Stimulated activated CD4-positive, alpha-beta T cell treated with anti-CD3 and anti-CD28 coated beads, TNF-alpha, amount 100 ng/mL, for 48 hours (primary cell): Measurements from ENCODE around the gene FLG.
"Not testable (repeated sequence)": the region's sequence is repeated elsewhere in the genome, so short reads cannot be mapped to it uniquely, and the experiment has no call there.

Experiments used
- DNase-seq, 3 donors: peaks; one replicate each; pipeline ENCODE4 v3.0.0-alpha.2; 2020; ENCODE audit warnings: low read depth in 3 of 3

The FLG gene

DNA sequence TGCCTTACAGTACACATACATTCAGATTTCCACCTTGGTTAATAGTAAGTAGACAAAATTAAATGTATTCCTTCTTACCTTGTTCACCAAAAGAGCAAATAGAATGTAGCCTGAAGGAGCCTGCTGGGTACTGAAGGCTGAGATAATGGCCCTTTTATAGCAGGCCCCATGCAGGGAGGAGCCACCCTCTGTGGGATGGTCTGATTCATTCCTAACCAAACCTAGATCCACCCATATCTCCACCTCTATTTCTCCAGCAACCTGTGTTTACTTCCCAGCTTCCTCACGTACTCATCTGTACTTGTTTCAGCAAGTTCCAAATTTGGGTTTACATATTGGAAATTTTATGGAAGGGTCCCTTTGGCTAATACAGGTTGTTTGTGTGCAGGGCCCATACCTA is at the start of gene FLG:
FLG (minus strand) TSS at position 129 of the 400 bp plus-strand sequence. CDS start 9,783 bp downstream, outside the sequence.
- no peak for DNase-seq

DNA sequence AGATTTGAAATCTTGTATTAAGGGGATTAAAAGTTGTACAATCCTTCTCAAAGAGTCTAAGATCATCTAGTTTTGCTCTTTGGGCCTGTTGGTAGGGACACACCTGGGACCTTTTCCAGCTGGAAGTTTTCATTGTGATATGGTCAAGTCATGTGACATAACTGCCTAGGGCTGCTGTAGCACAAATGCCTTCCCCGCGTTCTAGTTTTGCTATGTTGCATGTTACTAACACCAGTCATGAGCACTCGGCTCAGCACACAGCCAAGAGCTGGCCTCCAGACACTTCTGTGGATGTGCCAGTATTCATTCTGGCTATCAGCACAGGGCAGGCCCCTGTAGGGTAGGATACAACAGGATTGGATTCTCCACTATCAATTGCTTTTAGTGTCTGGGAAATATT is 49.4 kb upstream of the FLG start:
- no peak for DNase-seq

DNA sequence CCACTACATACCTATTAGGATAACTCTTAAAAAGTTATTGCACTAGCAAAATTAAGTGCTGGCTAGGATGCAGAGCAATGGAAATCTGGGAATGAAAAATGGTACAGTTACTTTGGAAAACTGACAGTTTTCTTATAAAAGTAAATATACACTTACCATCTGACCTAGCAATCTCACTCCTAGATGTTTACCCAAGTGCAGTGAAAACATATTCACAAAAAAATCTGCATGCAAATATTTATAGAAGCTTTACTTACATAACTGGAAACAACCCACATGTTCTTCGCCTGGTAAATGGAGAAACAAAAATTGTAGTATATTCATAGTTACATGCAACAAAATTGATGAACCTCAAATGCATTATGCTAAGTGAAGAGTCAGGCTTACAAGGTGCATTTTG is 47.6 kb upstream of the FLG start:
- DNase-seq: no peak

DNA sequence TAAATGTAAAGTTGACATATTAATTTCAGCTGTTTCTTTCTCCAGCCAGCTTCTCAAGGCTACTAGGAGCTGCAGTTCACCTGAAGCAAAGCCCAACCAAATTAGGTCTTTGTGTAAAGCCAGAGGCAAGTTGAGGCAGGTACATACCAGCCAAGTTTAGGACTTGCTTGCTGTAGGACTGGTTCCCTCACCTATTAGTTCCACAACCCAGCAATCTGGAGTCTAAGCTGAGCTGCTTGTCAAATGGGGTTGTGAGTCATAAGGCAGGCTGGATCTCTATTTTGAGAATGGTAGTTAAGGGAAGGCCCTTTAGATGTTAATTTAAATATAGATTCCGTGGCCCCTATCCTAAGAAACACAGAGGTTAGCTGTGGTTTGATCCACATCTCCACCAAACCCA is 42.4 kb upstream of the FLG start:
- no peak for DNase-seq

DNA sequence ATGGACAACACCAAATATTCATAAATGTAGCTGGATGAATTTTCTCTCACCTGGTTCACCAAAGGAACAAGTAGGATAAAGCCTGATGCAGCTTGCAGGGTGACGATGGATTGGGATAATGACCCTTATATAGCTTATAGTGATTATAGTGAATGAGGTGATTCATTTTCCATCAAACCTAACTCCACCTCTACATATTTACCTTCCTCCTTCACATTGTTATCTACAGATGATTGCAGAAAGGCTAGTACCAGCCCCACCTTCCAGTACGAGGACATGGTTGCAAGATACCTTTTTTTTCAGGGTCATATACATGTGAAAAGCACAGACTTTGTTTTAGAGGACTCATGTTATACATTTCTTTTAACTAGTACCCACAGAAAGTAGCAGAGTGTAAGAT is 34.9 kb upstream of the FLG start, which contains the start of gene FLG2:
FLG2 (minus strand) TSS at position 101 of the 400 bp plus-strand sequence. CDS start 1,122 bp downstream, outside the sequence.
- DNase-seq: no peak

DNA sequence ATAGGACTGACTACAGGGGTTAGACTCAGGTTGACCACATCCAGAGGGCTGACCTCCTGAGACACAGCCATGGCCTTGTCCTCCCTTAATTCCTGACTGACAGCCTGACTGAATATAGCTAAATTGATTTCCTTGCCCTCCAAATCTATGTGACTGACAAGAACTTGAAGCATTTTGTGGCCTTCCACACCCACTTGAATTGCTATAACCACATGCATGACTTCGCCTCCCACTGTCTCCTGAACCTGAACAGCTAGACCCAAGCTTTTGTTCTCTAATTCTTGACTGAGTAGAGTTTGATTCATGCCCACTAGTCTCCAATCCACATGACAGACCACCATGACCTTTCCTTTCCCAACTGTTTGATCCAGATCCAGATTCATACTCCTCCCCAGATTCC is 31.7 kb upstream of the FLG start:
- no peak for DNase-seq

DNA sequence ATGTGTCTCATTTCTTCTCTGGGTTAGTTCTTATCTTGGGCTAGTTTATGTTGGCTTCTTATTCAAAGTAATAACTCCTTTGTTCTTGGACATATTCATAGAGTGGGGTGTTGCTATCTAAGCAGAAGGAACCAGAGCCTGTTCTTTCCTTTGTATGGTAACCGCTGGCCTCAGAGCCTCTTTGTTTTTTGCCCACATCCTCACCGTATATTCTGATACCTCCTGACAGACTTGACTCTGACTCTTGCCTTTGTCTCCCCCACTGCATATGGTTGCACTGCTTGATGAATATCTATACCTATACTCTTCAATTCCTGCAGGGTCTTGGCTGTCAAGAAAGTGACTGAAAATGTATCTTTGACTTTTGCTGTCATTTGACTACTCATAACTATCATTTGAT is 24.6 kb upstream of the FLG start:
- DNase-seq: no peak

DNA sequence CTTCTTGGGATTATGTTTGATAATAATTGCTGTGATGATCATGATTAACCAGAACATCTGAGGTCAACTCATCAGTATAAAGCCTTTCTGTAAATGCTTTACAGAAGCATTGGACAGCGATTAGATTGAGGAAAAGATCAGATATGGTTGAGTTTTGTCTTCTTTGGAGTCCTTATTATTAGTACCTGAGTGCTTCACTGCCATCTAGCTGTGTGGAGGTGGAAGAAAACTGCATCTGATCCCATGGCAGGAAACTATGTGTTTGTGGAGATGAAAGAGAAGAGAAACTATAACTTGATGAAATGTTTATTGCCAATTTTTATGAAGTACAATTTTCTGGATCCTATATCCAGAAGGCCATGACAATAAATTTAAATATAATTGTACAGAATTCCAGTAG is 23.4 kb upstream of the FLG start:
- DNase-seq: no peak

DNA sequence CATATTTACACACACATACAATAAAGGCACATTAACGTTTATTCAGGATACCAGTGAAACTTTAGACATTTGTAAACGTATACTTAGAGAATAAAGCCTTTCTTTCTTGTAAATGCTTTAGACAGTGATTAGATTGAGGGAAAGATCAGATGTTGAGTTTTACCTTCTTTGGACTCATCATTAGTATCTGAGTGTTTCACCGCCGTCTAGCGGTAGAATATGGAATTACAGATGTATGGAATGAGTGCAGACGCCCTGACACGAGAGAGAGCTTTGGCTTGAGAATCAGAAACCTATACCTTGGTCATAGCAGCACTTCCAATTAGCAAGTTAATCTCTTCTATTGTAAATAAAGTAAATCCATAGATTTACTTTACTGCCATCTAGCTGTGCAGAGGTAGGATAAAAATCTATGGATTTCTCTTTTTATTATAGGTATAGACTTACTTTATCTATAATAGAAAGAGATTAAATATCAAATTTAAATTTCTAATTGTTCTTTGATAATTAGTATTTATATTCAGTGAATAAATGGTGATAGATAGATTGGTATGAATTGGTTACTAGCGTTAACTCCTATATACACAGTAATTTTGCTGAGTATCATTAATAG is 22.2 kb upstream of the FLG start:
- peak; percentile 2 to 33 (median 25) for DNase-seq

DNA sequence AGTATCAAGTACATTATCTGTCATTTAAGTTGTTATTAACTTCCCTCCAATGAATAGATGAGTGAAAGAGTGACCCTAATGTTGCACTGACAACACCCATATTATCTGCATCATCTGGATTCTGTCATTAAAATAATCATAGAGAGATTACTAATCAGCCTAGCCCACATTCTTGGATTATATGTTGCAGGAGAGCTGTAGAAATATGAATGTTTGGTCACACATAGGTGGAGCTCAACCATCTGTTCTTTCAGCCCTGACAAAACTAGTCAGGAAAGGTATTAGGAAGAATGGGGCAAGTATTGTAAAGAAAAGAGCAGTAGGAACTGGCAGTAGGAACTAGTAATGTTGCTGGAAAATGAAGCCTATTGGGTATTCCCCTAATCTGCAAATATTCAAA is 19.4 kb upstream of the FLG start:
- no peak for DNase-seq

DNA sequence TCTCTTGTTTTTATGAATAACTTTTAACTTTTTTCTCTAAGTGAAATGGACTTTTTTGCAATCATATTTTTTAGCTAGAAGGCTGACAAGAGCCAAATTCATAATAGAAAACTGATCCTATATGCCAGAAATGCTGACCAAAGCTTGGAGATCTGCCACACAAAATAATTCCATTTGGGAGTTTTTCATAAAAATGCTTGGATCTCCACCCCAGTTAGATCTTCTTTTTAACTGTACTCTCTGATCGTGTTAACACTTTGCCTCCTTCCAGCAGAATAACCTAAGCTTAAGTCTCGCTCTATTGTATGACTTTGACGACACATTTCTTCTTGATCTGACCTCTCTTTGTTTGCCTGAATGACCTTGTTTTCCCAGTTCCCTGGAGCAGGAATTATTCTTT is 18.0 kb upstream of the FLG start:
- no peak for DNase-seq

DNA sequence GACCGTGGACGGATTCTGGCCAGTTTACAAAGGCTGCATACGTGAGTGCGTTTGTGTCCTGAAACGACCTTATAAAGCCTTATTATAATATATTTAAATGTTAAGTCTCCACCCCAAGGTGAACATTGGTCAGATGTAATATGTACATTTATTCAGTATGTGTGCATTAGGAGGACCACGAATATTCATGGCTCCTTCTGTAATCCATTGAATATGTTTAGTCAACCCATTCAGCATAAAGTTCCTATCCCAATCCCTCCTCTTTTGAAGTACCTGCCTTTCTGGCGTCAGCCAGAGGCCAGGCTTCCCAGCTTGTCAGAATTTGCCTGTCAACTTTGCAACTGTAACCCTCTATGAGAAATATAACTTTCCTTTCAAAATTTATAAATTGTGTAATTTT is 10.4 kb upstream of the FLG start:
- DNase-seq: no peak

DNA sequence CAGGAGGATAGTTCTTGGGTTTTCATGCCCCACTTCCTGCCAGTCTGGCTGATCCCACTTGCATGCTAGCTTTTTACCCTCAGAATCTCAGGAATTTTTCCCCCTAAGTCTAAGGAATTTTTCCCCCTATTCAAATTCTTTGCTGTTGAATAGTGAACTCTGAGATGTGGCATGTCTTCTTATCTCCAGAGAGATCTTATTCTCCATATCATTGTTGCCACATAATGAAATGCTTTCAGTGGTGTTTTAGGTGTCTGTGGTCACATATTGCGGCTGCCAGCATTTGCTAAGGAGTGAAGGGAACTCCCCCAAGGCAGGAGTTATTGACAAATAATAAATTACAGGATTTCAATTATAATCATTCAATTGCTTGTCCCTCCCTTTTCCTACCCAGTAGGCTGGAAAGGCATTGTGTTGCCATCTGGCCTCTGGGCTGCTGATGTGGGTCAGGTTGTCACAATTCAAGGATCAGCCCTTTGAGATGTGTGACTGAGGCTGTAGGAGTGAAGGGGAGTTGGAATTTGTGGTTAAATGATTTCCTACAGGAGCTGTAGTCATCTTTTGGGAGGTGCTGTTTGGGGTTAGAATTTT is 3.9 kb upstream of the FLG start:
- DNase-seq: no peak

DNA sequence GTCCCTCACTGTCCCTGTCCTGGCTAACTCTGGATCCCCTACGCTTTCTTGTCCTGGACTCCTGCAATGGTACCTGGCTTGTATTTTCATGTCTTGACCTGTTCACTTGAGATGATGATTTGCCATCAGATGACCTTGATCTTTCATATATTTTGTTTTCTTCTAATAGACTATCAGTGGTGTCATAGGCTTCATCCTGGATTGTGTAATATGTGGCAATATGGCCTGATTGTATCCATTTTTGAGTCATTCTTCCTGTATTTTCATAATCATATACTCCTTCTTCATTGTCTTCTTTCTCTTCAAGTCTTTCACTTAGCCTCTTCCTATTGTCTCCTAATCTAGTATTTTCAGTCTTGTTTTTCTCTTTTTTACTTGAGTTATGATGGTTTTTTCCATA is 11.1 kb downstream of the FLG start:
- DNase-seq: no peak

DNA sequence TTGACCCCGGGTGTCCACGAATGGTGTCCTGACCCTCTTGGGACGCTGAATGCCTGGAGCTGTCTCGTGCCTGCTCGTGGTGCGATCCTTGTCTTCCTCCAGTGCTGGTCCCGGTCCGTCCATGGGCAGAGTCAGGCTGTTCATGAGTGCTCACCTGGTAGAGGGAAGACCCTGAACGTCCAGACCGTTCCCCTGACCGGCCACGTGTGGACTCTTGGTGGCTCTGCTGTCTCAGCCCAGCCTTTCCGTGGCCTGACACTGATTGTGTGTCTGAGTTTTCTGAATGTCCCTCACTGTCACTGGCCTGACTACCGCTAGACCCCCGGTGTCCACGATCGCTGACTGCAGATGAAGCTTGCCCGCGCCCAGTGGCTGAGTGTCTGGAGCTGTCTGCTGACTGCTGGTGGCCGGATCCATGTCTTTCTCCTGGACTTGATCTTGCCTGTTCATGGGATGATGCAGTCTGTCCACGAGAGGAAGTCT is 11.7 kb downstream of the FLG start:
- no peak for DNase-seq

DNA sequence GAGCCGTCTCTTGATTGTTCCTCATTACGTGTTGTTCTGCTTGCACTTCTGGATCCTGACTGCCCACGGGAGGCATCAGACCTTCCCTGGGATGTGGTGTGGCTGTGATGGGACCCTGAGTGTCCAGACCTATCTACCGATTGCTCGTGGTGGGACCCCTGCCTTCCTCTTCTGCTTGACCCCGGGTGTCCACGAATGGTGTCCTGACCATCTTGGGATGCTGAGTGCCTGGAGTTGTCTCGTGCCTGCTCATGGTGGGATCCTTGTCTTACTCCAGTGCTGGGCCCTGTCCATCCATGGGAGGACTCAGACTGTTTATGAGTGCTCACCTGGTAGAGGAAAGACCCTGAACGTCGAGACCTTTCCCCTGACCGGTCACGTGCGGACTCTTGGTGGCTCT is 12.9 kb downstream of the FLG start:
- not testable (repeated sequence) for DNase-seq

DNA sequence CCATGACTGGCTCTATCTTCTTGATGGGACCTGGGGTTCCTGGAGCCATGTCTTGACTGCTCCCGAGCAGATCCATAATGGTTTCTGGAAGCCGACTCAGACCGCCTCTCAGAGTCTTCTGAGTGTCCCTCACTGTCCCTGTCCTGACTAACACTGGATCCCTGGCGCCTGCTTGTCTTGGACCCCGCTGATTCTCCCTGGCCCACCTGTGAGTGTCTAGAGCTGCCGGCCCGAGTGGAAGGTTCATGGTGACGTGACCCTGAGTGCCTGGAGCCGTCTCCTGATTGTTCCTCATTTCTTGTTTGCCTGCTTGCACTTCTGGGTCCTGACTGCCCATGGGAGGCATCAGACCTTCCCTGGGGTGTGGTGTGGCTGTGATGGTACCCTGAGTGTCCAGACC is 15.1 kb downstream of the FLG start:
- DNase-seq: no peak

DNA sequence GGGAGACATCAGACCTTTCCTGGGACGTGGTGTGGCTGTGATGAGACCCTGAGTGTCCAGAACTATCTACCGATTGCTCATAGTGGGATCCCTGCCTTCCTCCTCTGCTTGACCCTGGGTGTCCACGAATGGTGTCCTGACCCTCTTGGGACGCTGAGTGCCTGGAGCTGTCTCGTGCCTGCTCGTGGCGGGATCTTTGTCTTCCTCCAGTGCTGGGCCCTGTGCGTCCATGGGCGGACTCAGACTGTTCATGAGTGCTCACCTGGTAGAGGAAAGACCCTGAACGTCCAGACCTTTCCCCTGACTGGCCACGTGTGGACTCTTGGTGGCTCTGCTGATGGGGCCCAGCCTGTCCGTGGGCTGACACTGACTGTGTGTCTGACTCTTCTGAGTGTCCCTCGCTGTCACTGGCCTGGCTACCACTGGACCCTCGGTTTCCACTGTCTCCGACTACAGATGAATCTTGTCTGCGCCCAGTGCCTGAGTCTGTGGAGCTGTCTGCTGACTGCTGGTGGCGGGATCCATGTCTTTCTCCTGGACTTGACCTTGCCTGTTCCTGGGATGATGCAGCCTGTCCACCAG is 15.6 kb downstream of the FLG start:
- not testable (repeated sequence) for DNase-seq

DNA sequence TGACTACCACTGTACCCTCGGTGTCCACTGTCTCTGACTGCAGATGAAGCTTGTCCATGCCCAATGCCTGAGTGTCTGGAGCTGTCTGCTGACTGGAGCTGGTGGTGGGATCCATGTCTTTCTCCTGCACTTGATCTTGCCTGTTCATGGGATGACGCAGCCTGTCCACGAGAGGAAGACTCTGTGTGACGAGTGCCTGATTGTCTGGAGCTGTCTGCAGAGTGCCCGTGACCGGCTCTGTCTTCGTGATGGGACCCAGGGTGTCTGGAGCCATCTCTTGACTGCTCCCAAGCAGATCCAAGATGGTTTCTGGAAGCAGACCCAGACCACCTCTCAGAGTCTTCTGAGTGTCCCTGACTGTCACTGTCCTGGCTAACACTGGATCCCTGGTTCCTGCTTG is 16.3 kb downstream of the FLG start:
- DNase-seq: not testable (repeated sequence)

DNA sequence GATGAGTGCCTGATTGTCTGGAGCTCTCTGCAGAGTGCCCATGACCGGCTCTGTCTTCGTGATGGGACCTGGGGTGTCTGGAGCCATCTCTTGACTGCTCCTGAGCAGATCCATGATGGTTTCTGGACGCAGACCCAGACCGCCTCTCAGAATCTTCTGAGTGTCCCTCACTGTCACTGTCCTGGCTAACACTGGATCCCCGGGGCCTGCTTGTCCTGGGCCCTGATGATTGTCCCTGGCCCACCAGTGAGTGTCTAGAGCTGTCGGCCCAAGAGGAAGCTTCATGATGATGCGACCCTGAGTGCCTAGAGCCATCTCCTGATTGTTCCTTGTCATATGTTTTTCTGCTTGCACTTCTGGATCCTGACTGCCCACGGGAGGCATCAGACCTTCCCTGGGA is 17.1 kb downstream of the FLG start:
- not testable (repeated sequence) for DNase-seq

DNA sequence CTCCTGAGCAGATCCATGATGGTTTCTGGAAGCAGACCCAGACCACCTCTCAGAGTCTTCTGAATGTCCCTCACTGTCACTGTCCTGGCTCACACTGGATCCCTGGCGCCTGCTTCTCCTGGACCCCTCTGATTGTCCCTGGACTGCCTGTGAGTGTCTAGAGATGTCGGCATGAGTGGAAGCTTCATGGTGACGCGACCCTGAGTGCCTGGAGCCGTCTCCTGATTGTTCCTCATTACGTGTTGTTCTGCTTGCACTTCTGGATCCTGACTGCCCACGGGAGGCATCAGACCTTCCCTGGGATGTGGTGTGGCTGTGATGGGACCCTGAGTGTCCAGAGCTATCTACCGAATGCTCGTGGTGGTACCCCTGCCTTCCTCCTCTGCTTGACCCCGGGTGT is 18.9 kb downstream of the FLG start:
- DNase-seq: not testable (repeated sequence)

DNA sequence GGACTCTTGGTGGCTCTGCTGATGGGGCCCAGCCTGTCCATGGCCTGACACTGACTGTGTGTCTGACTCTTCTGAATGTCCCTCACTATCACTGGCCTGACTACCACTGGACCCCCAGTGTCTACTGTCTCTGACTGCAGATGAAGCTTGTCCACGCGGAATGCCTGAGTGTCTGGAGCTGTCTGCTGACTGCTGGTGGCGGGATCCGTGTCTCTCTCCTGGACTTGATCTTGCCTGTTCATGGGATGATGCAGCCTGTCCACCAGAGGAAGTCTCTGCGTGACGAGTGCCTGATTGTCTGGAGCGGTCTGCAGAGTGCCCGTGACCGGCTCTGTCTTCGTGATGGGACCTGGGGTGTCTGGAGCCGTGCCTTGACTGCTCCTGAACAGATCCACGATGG is 20.3 kb downstream of the FLG start:
- DNase-seq: not testable (repeated sequence)

DNA sequence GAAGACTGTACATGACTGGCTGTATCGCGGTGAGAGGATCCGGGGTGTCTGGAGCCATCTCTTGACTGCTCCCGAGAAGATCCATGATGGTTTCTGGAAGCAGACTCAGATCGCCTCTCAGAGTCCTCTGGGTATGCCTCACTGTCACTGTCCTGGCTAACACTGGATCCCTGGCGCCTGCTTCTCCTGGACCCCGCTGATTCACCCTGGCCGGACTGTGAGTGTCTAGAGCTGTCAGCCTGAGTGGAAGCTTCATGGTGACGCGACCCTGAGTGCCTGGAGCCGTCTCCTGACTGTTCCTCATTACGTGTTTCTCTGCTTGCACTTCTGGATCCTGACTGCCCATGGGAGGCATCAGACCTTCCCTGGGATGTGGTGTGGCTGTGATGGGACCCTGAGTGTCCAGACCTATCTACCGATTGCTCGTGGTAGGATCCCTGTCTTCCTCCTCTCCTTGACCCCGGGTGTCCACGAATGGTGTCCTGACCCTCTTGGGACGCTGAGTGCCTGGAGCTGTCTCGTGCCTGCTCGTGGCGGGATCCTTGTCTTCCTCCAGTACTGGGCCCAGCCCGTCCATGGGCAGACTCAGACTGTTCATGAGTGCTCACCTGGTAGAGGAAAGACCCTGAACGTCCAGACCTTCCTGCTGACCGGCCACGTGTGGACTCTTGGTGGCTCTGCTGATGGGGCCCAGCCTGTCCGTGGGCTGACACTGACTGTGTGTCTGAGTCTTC is 21.7 kb downstream of the FLG start:
- not testable (repeated sequence) for DNase-seq
